Measurements from ENCODE around the gene FCRLA.
"Not testable (repeated sequence)": the region's sequence is repeated elsewhere in the genome, so short reads cannot be mapped to it uniquely, and the experiment has no call there.

FCRLA gene

GRCh38 chr1:161706113-161706481 lies 932 bp upstream of the FCRLA start:
- DNase-seq (ENCODE audit: low spot score): no peak

GRCh38 chr1:161707503-161707902 lies 474 bp downstream of the FCRLA start:
- no peak for DNase-seq (ENCODE audit: low spot score)

GRCh38 chr1:161709373-161709772 lies 2.3 kb downstream of the FCRLA start:
- DNase-seq (ENCODE audit: low spot score): no peak

GRCh38 chr1:161710560-161710959 lies 3.5 kb downstream of the FCRLA start:
- no peak for DNase-seq (ENCODE audit: low spot score)

GRCh38 chr1:161718559-161719324 lies 11.7 kb downstream of the FCRLA start:
- no peak for DNase-seq (ENCODE audit: low spot score)

GRCh38 chr1:161719325-161719611 lies 12.2 kb downstream of the FCRLA start:
- no peak for DNase-seq (ENCODE audit: low spot score)

- no peak for DNase-seq (ENCODE audit: low spot score)
These were observed 13.4 kb downstream of the FCRLA start for GRCh38 chr1:161720422-161720821.

GRCh38 chr1:161720956-161721737 lies 14.1 kb downstream of the FCRLA start, which contains the start of gene FCRLB:
Gene FCRLB, plus strand, starts transcription at chr1:161721544. Its CDS starts 1,129 bp downstream, at chr1:161722673.
- DNase-seq (ENCODE audit: low spot score): no peak

- DNase-seq (ENCODE audit: low spot score): no peak
These were observed 14.8 kb downstream of the FCRLA start for GRCh38 chr1:161721738-161722343.

GRCh38 chr1:161722406-161722805 lies 15.4 kb downstream of the FCRLA start:
- no peak for DNase-seq (ENCODE audit: low spot score)

GRCh38 chr1:161723459-161724141 lies 16.6 kb downstream of the FCRLA start:
- DNase-seq (ENCODE audit: low spot score): no peak

- DNase-seq (ENCODE audit: low spot score): not testable (repeated sequence)
These were observed 18.4 kb downstream of the FCRLA start for GRCh38 chr1:161725258-161725907.

- DNase-seq (ENCODE audit: low spot score): peak; percentile 59
These were observed 19.0 kb downstream of the FCRLA start for GRCh38 chr1:161725908-161726472.

- DNase-seq (ENCODE audit: low spot score): peak; percentile 80
These were observed 19.6 kb downstream of the FCRLA start for GRCh38 chr1:161726473-161727255.

- DNase-seq (ENCODE audit: low spot score): peak; percentile 42
These were observed 20.4 kb downstream of the FCRLA start for GRCh38 chr1:161727256-161727924.

- no peak for DNase-seq (ENCODE audit: low spot score)
These were observed 21.6 kb downstream of the FCRLA start for GRCh38 chr1:161728376-161729226.

GRCh38 chr1:161730050-161730564 lies 23.1 kb downstream of the FCRLA start:
- no peak for DNase-seq (ENCODE audit: low spot score)

- no peak for DNase-seq (ENCODE audit: low spot score)
These were observed 24.2 kb downstream of the FCRLA start for GRCh38 chr1:161731241-161731640.

Data from cerebellar cortex (tissue), 1 donor.